IPS-NIHi7 (cell line): ENCODE results near the gene SCAMP4.

ENCODE experiments used
- DNase-seq: peaks from one replicate; pipeline ENCODE4 v3.0.0; 2012; ENCODE audit warnings: mixed read lengths; ENCODE audit errors: extremely low spot score

Gene SCAMP4

DNA sequence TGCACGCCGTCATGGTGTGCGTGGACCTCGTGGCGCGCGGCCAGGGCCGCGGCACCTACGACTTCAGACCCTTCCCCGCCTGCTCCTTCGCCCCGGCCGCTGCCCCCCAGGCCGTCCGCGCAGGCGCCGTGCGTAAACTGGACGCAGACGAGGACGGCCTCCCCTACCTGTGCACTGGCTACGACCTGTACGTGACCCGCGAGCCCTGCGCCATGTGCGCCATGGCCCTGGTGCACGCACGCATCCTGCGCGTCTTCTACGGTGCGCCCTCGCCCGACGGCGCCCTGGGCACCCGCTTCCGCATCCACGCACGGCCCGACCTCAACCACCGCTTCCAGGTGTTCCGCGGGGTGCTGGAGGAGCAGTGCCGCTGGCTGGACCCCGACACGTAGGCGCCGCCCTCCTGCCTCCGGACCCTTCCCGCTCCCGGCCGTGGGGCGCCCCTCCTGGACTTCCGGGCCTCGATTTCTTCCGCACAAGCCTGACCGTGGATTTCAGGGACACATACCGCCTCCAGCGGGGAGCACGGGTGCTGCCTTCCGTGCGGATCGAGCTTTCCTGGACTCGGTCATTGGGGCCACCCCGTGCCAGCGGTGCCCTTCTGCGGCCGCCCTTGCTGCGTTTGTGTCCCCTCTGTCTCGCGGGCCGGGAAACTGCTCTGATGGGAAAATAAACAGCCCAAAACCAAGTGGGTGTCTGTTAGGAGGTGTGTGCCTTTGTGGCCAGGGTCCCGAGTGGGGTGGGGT is 7.7 kb downstream of the SCAMP4 start:
- DNase-seq, result no peak

DNA sequence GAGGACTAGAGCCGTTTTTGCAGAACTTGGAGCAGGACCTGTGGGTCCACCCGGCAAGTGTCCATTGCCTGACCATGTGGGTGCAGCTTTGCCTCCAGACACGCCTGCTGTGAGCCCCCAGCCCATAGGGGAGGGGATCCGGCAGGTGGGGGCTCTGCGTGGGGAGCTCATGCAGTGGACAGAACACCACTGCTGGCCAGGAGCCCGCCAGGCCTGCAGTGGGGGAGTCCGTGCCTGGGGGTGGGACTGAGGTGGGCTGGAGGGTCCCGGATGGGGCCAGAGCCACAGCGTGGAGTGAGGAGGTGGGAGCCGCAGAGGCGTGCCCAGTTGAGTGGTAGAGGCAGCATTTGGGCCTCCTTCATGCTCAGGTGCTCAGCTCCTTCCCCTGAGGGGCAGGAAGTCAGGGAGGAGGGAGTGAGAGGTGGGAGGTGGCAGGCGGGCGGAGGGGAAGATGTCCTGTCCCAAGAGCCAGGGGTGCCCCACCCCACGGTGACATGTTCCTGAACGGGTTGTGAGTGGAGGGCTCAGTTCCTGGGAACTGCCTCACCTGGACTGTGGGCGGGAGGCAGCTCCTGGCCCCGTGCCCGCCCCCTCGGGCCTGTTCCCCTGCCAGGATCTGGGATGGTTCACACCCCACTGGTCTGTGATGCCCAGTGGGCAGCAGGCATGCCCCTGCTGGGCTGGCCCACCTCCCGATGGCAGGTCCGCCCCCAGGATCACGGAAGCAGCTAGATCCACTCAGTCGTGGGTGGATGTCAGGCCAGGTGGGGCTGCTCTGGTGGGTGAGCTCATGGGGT is 8.8 kb downstream of the SCAMP4 start:
- DNase-seq, result no peak

DNA sequence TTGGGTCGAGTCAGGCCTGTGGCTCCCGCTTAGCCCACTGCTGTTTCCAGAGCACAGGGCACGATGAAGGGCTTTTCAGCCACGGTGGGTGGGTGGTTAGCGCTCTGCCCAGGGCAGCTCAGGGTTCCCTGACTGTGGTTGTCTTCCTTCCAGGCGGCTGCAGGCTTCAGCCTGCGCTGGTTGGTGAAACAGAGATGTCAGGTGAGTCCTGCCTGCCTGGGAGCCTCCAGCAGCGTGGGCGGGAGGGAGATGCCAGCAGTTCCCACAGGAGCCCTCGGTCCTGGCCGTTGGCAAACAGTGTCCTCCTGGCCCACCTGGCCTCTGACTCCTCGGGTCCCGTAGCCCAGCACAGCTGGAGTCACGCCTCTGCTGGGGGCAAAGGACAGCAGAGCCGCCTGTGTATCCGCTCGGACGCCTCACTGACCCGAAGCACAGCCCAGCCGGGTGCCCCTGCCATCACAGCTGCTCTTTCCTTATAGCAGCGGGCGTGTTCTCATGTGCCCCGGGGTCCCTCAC is 9.7 kb downstream of the SCAMP4 start:
- DNase-seq, result no peak

DNA sequence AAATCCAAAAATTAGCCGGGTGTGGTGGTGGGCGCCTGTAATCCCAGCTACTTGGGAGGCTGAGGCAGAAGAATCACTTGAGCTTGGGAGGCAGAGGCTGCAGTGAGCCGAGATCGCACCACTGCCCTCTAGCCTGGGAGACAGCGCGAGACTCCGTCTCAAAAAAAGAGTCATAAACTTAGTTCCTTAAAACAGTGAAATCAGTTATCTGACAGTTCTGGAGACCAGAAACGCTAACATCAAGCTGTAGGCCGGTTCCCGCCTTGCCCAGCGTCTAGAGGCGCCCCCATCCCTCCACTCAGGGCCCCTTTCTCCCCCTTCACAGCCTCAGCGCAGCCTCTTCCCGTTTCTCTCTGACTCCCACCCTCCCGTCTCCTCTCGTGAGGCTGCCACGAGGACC is 11.9 kb downstream of the SCAMP4 start:
- no peak for DNase-seq

DNA sequence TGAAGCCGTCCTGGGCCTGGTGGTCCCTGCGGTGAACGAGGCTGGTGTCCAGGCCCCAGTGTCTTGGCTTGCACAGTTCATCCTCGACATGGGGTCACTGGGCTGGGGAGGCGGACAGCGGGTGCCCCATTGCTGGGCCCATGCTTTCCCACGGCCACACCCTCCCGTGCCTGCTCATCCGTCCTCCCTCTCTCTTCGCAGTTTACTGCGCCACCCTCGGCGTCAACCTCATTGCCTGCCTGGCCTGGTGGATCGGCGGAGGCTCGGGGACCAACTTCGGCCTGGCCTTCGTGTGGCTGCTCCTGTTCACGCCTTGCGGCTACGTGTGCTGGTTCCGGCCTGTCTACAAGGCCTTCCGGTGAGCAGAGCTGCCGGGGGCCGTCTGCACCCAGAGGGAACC is 12.7 kb downstream of the SCAMP4 start:
- DNase-seq, result no peak

DNA sequence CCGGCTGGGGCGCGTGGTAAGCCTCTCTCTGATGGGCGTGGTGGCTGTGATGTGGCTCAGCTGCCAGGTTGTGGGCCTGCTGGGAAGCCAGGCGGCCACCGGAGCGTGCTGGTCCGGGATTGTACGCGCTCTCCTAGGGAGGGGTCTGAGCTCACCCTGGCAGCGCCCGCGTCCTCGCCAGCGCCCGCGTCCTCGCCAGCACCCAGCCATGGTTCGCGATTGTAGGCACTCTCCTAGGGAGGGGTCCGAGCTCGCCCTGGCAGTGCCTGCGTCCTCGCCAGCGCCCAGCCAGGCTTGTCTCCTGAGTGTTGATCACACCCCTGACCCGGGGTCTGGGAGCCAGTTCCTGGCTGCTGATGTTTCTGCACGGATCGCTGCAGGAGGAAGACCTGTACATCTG is 13.8 kb downstream of the SCAMP4 start:
- no peak for DNase-seq

DNA sequence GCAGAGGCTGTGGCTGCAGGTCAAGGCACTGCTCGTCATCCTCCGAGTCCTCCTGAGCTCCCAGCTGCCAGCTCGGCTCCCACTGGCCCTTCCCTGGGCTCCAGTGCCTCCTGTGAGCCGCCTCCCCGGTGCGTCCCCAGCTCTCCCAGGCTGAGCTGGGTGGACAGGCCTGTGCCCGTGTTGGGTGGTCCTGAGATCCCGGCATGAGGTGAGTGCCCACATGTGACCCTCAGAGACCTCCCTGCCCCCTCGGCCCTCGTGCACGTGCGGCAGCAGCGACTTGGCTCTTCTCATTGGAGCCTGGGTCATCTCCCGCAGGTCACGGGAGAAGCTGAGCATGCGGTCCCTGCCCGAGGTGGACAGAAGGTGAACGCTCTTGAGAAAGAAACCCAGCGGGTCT is 15.4 kb downstream of the SCAMP4 start:
- DNase-seq, result no peak

DNA sequence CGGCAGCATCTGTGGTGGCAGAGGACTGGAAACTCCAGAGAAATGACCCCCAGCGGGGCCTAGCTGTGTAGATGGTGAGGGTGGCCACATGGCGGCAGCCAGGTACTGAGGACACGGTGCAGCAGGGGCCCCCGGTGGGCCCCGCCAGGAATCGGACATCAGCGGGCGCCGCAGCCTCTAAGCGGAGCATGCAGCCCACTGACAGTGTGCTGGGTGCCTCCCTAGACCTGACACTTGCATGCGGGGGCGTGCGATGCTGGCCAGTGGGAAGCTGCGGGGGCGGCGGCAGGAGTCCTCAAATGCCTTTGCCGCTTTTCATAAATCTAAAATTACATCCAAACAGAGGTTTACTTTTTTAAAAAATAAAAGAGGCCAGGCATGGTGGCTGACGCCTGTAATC is 16.1 kb downstream of the SCAMP4 start:
- no peak for DNase-seq

DNA sequence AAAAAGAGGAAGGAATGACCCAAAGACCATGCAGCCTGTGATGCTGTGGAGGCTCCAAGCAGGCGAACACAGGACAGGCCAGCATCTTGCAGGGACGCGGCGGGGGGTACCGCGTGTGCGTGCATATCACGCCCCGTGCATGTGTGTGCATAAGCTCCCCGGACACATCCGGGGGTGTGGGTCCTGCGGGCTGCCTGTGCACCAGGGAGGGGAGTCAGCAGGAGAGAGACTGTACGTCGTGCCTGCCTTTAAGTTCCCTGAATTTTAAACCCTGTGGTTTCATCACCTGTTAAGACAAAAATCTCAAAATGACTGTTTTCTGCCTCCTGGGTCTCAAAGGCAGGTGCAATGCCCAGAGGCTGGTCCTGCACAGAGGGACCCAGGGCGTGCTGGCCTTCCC is 16.6 kb downstream of the SCAMP4 start:
- DNase-seq, result no peak

DNA sequence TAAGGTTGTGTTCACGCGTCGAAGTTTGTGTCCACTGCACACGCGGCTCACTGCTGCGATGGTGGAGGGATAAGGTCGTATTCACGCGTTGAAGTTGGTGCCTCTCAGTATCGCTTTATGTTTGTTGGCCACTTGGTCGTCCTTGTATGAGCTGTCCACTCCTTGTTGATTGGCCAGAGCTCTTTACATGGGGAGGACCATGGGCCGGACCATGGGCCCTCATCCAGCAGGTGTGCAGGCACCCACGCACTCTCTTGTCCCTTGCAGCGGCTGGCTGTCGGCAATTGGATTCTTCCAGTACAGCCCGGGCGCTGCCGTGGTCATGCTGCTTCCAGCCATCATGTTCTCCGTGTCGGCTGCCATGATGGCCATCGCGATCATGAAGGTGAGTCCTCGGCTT is 17.6 kb downstream of the SCAMP4 start:
- DNase-seq, result no peak

DNA sequence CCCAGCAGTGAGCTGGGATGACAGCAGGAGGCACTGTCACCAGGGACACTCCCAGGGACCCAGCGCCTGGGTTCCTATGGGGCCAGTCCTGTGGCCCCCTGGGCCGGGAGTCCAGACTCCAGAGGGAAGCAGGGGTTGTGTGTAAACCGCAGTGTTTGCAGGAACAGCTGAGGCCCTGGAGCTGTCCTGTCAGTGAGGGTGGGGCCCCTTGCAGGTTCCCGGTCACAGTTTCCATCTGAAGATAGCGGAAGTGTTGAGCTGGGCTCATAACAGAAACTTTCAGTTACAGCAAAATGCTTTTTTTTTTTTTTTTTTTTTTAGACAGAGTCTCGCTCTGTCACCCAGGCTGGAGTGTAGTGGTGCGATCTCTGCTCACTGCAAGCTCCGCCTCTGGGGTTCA is 18.1 kb downstream of the SCAMP4 start:
- DNase-seq, result no peak

DNA sequence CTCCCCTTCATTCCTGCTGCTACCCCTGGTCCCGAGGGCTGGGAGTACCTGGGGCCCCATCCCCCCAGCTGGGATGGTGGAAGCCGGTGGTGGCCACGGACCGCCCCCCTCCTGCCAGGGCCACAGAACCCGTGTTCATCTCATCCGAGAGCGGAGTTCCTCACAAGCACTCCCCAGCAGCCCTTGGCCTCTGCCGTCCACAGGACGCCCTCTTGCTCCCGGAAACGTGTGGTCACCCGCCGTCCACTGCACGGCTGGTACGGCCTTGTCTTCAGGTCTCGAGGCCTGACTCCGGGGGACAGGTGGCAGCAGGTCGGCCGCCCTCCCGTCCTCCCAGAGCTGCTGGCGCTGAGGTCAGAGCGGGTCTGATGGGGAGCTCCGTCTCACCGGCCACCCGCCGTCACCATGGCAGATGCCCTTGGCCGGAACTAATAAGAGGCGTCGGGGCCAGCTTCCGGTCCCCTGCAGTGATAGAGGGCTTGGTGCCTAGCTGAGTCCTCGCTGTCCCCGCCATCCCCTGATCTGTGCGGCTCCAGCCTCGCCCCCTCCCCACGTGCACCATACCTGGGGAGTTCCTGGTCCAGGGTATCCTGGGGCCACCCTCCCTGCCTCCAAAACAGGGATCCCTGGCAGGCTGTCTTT is 19.2 kb downstream of the SCAMP4 start:
- DNase-seq, result no peak

DNA sequence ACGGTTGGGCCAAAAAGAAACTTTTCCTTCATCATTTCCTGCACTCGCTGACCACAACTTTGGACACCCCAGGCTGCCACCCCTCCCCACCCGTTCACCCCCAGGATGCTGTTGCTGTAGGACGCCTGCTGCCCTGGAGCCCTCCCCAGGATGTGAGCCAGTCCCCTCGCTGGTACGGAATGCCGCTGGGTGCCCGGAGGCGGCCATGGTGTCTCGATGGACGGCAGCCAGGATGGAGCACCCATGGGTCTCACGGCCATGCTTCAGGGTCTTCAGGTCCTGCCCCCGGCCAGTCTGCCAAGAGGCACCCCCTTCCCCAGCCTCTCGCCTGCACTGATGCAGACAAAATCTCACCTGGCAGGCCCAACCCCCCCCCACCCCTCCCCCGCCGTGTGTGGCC is 20.3 kb downstream of the SCAMP4 start:
- no peak for DNase-seq

DNA sequence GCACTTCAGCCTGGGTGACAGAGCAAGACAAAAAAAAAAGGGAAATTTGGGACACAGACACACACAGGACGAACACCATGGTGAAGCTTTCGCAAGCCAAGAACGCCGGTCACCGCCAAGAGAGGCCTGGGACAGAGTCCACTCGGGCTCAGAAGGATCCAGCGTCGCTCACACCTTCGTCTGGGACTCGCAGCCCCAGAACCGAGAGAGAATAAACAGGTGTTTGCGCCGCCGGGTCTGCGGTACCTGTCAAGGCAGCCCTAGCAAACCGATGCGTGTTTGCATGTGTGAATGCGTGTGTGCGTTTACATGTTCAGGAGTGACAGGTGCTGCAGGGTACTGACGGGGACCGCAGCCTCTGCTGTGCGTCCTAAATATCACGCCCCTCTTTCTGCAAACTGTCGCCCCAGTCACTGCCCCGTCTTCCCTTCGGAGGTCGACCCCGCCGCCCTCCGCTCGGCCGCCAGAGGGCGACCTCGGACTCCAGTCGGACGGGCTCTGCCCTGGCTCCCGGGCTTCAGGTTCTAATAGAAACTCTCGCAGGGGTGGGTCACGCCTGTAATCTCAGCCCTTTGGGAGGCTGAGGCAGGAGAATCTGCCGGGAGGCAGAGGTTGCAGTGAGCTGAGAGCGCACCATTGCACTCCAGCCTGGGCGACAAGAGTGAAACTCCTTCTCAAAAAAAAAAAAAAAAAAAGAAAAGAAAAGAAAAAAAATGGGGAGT is 24.0 kb downstream of the SCAMP4 start:
- peak; percentile 92 for DNase-seq

DNA sequence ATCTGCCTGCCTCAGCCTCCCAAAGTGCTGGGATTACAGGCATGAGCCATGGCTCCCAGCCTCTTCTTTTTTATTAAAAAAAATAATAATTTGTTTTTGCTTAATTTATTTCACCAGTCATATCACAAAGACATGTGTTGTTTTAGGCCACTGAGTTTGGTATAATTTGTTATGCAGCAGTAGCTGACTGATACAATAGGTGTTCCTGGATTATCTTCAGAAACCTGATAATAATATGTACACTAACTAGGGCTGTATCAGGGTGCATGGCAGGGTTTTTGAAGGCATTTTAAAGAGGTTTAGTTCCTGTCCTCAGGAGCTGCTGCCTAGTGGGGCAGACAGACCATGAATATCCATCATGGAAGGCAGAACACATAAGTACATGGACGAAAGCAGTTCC is 26.2 kb downstream of the SCAMP4 start:
- no peak for DNase-seq

DNA sequence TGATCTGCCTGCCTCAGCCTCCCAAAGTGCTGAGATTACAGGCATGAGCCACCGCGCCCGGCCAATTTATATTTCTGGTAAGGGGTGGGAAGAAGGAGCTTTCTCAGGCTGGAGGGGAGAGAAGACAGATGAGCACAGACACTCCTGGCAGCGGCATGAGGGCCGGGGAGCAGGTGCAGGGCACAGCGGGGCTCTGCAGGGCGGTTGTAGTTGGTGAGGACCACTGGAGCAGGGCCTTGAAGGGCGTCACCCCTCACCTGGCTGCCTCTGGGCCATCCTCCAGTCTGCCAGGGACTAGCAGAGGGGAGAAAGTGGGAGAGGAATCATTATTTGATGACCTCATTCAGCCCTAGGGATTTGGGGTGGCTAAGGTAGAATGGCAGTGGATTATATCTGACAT is 27.2 kb downstream of the SCAMP4 start:
- no peak for DNase-seq

DNA sequence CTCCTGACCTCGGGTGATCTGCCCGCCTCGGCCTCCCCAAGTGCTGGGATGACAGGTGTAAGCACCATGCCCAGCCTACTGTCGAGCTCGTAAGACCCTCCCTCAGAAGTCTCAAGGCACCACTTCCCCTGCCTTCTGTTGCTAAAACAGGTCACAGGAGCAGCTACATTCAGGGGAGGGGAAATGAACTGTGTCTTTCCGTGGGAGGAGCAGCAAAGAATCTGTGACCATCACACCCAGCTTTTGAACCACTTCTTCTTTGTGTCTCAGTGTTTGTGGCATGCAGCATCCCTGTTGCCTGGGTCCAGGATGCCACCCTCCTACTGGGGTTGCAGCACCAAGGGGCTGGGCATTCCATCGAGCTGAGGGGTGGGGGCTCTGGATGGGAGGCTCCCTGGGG is 28.0 kb downstream of the SCAMP4 start:
- no peak for DNase-seq

DNA sequence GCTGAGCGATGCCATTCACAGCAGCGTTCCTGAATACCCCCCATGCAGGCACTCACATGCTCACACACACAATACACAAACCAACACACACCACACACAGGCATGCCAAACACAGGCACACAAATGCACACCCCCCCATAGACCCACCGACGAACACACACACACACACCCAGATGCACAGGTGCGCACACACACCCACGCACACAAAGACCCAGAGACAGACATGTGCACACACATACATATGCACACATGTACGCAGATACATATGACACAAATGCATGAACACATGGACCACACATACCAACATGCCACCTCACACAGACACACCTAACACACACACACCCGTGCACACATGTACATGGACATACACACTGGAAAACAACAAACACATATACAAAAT is 28.7 kb downstream of the SCAMP4 start:
- DNase-seq, result no peak

DNA sequence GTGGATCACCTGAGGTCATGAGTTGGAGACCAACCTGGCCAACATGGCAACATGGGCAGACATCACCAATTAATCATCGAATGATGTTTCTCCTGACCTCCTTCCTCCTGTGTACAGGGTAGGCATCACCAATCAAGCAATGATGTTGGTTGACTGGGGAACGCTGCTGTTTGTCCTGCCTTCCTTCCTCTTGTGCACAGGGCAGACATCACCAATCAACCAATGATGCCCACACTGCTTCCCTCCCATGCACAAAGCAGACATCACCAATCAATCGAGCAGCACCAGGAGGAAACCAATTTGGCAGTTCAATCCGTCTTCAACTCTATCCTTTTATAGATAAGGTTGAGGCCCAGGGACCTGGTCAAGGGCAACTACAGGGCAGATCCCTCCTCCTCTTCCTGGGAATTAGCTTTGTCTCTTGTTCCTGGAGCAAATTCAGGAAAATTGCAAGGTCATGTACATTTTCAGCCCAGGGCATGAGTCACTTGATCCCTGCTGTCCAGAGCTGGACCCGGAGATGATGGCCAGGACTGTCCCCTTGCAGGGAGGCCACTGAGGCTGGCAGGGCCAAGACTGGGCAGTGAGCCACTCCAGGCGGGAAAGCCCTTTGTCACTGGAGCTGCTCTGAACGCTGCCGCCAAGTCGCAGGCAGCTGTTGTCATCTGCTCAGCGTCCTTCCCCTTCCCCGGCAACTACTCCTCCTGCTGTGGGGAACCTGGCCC is 30.4 kb downstream of the SCAMP4 start:
- no peak for DNase-seq

DNA sequence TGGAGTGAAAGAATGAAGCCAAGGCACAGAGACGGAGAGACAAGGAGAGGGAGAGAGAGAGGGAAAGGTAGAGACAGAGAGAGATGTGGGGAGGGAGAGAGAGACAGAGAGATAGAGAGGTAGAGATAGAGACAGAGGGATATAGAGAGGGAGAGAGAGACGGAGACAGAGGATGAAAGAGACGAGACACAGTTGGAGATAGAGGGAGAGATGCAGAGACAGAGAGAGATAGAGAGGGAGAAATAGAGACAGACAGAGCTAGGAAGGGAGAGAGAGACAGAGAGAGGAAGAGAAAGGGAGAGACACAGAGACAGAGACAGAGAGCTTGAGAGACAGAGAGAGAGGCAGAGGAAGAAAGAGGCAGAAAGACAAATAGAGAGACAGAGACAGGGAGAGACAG is 31.2 kb downstream of the SCAMP4 start:
- DNase-seq, result no peak

DNA sequence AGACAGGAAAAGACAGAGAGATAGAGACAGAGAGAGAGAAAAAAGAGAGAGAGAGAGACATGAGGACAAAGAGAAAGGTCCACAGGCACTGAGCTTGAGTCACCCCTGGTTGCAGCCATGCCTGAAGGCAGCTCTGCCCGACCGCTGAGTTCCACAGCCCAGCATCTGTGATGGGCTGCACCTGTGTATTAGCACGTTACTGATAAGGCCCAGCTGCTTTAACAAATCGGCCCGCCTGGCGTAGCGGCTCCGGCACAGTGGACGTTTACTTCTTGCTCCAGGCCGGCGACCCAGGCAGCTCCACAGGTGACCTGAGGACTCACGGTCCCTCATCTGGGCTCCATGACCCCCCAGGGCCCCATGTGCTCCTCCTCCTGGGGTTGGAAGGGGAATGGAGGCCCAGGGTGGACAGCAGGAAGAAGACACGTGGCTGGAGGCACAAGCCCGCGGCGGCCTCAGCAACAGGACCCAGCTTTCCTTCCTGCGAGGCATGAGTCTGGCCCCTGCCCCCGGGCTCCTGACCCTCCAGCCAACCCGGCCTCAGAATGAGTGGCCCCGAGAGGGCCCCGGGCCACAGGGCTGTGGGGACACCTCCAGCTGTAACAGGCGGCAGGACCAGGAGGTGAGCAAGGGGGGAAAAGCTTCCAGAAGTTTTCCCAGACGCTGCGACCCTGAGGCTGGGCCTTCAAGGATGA is 31.9 kb downstream of the SCAMP4 start:
- no peak for DNase-seq
